Urinary bladder (tissue), 4 donors: Measurements from ENCODE around the gene KRT75. TPM values are rescaled to one million over a fixed set of nuclear protein-coding genes. Genes with fewer than 3 reads are reported as not detected.

Experiments
- DNase-seq: peaks from one replicate; pipeline ENCODE4 v3.0.0-alpha.2; 2015; ENCODE audit errors: extremely low spot score
- H3K27ac ChIP-seq: one replicate; pipeline ENCODE4 v1.5.1; 2013; ENCODE audit warnings: low read depth, mild to moderate bottlenecking, moderate library complexity
- H3K36me3 ChIP-seq: one replicate; pipeline ENCODE4 v1.6.1; 2013; ENCODE audit warnings: mild to moderate bottlenecking, moderate library complexity; ENCODE audit not compliant: insufficient read depth
- H3K4me1 ChIP-seq: one replicate; pipeline ENCODE4 v1.6.1; 2013; ENCODE audit warnings: mild to moderate bottlenecking, moderate library complexity; ENCODE audit not compliant: insufficient read depth
- H3K4me3 ChIP-seq: one replicate; pipeline ENCODE4 v1.5.1; 2013; ENCODE audit warnings: low read depth, low read length
- WGBS: extraction: QIAGEN DNeasy Blood & Tissue Kit; methylation state at CpG from one replicate; pipeline ENCODE4 v1.1.7; 2013; 5-methylcytosine and 5-hydroxymethylcytosine counted together
- polyA plus RNA-seq: library from polyadenylated mRNA; stranded (reverse); fragments of 200-250 nt; gene quantifications from one replicate; pipeline ENCODE4 v1.2.3, GENCODE V29; 2013
- total RNA-seq: library from RNA; depleted of rRNA; stranded (reverse); fragments of >200 nt; gene quantifications from one replicate; pipeline ENCODE4 v1.2.3, GENCODE V29; 2014
- donor health status: healthy with polysubstance abuse.
- donor health status: healthy.

KRT75 gene
- total and polyA plus RNA-seq, 2 donors = not detected

DNA sequence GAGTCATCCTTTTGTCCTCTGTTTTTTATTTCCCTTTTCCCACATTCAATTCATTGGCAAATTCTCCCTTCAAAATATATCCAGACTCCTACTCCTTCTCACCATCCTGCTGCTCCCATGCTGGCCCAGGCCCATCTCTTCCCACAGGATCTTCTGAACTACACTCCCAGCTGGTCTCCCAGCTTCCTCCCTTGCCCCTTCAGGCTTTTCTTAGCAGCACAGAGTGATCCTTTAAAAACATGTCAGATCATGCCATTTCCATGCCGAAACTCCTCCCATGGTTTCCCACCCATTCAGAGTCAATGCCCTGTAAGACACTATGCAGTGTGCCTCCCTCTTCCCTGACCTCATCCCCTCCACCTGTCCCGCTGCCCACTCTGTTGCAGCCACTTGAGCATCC is 46.3 kb downstream of the KRT75 start:
- H3K27ac ChIP-seq = no peak overlapping the region
- H3K36me3 ChIP-seq = no peaks in the 10 kb centered on the region
- DNase-seq = no peak
- H3K4me1 ChIP-seq = no peaks in the 10 kb centered on the region
- 90% methylated on average over 2 of the region's 2 CpGs for WGBS
- H3K4me3 ChIP-seq = no peak overlapping the region

- Histone ChIP-seq H3K36me3 (no peaks in the 10 kb centered on the region), H3K27ac (no peak within 1 kb of the TSS), H3K4me3 (no peak within 1 kb of the TSS), H3K4me1 (no peaks in the 10 kb centered on the region)
- no peak for DNase-seq
- 97% methylated on average over 11 of the region's 11 CpGs for WGBS
These were observed 48.9 kb downstream of the KRT75 start, which contains the start of gene KRT84 for GRCh38 chr12:52385226-52385702. Gene KRT84 (minus strand): TSS chr12:52385652. CDS start chr12:52385585, 67 bp downstream.

GRCh38 chr12:52383331-52383730 is 50.8 kb downstream of the KRT75 start:
- 94% methylated on average over 3 of the region's 3 CpGs for WGBS
- no peak for DNase-seq
- Histone ChIP-seq H3K4me1 (no peaks in the 10 kb centered on the region), H3K36me3 (no peaks in the 10 kb centered on the region), H3K4me3 (no peak overlapping the region), H3K27ac (no peak overlapping the region)

DNA sequence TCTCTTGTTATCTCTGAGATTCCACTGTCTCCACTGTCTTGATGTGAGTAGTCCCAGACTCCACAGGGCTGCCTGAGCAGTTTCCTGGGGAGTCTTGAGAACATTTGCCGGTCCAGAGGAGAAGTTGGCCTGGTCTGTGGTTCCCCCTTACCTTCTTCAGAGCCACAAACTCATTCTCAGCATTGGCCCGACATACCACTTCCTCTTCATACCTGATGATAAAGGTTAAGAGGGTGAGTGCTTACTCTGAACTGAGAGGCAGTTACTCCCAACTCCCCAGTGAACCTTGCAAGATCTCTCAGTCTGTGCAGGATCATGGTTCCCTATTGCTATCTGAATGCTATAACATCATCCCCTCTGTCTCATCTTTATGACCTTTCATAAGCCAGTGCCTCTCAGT is 51.3 kb downstream of the KRT75 start:
- no peak overlapping the region for H3K27ac ChIP-seq
- no peaks in the 10 kb centered on the region for H3K36me3 ChIP-seq
- no peak for DNase-seq
- WGBS = 80% methylated on average over 2 of the region's 2 CpGs
- H3K4me3 ChIP-seq = no peak overlapping the region
- H3K4me1 ChIP-seq = no peaks in the 10 kb centered on the region

GRCh38 chr12:52381206-52381605 is 53.0 kb downstream of the KRT75 start:
- 89% methylated on average over 8 of the region's 8 CpGs for WGBS
- H3K36me3 ChIP-seq = no peaks in the 10 kb centered on the region
- DNase-seq = no peak
- no peak overlapping the region for H3K4me3 ChIP-seq
- H3K4me1 ChIP-seq = no peaks in the 10 kb centered on the region
- H3K27ac ChIP-seq = no peak overlapping the region

DNA sequence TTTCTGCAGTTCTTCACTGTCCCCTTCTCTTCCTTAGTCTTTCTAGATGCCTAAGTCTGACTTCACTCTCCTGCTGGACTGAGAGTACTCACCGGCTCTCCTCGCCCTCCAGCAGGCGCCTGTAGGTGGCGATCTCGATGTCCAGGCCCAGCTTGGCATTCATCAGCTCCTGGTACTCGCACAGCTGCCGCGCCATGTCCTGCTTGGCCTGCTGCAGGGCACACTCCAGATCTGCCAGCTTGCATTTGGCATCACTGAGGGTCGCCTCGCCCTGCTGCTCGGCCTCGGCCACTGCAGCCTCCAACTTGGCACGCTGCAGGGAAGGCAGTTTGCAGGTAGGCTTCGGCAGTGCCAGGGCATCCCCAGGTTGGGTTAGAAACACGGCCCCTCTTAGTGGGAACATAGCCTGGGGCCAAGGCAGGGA is 53.9 kb downstream of the KRT75 start:
- Histone ChIP-seq H3K27ac (no peak overlapping the region), H3K4me3 (no peak overlapping the region), H3K4me1 (no peaks in the 10 kb centered on the region), H3K36me3 (no peaks in the 10 kb centered on the region)
- DNase-seq = no peak
- 65% methylated on average over 15 of the region's 15 CpGs for WGBS

DNA sequence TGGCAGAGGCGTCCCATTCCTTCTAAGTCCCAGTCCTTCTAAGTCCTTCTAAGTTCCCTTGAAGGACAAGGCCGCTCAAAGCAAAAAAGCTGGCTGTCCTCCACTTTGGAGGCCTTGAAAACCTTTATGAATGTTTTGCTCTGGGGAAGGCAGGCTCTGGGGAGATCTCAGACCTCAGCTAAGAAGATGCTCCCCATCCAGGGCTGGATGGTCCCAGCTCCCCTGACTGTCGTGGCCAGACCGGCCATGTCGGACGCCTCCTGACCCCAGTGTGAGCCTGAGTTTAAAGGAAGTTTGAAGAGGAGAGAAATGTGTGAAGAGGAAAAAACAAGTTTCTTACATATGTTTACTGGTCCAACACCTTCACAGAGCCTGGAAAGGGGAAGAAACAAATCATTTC is 54.6 kb downstream of the KRT75 start:
- H3K4me3 ChIP-seq = no peak overlapping the region
- 83% methylated on average over 6 of the region's 6 CpGs for WGBS
- no peaks in the 10 kb centered on the region for H3K36me3 ChIP-seq
- DNase-seq = no peak
- H3K4me1 ChIP-seq = no peaks in the 10 kb centered on the region
- H3K27ac ChIP-seq = no peak overlapping the region

DNA sequence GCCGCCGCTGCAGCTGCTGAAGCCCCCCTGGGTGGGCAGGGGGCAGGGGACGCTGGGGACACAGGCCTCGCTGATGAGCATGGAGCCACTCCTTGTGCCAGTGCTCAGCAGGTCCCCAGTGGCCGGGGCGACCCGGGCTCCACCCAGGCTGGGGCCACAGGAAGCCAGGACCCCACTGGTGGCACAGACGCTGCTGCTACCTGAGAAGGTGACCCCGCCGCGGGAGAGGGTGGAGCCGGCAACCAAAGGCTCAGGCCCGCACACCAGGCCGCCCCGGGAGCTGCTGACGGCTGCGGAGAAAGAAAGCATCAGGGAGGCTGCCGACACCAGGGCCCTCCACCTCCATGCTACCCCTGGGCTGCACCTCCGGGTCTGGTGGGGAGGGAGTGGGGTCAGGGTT is 56.1 kb downstream of the KRT75 start:
- no peak for DNase-seq
- 85% methylated on average over 19 of the region's 19 CpGs for WGBS
- no peak overlapping the region for H3K27ac ChIP-seq
- no peaks in the 10 kb centered on the region for H3K4me1 ChIP-seq
- H3K36me3 ChIP-seq = no peaks in the 10 kb centered on the region
- H3K4me3 ChIP-seq = no peak overlapping the region

- Histone ChIP-seq H3K36me3 (no peaks in the 10 kb centered on the region), H3K4me1 (no peaks in the 10 kb centered on the region), H3K4me3 (no peak overlapping the region), H3K27ac (no peak overlapping the region)
- WGBS = 90% methylated on average over 8 of the region's 8 CpGs
- no peak for DNase-seq
These were observed 56.9 kb downstream of the KRT75 start for GRCh38 chr12:52377266-52377665.

Other genes with a start within 250 kb of the KRT75 start
- 1.7 TPM for gene KRT80, start 242.4 kb downstream of the KRT75 start, total RNA-seq
- 3.0 TPM for gene KRT80, start 242.4 kb downstream of the KRT75 start, polyA plus RNA-seq
- gene KRT7, start 201.1 kb downstream of the KRT75 start, total RNA-seq = 147 TPM
- gene KRT7, start 201.1 kb downstream of the KRT75 start, polyA plus RNA-seq = 158 TPM
- gene KRT86, start 159.7 kb downstream of the KRT75 start, total RNA-seq = not detected
- gene KRT86, start 159.7 kb downstream of the KRT75 start, polyA plus RNA-seq = 0.15 TPM
- not detected for gene KRT81, start 142.8 kb downstream of the KRT75 start, total RNA-seq
- not detected for gene KRT81, start 142.8 kb downstream of the KRT75 start, polyA plus RNA-seq
- not detected for gene KRT83, start 113.0 kb downstream of the KRT75 start, total RNA-seq
- not detected for gene KRT83, start 113.0 kb downstream of the KRT75 start, polyA plus RNA-seq
- gene KRT85, start 66.9 kb downstream of the KRT75 start, total RNA-seq = not detected
- gene KRT85, start 66.9 kb downstream of the KRT75 start, polyA plus RNA-seq = not detected
- not detected for gene KRT84, start 48.7 kb downstream of the KRT75 start, total RNA-seq
- not detected for gene KRT84, start 48.7 kb downstream of the KRT75 start, polyA plus RNA-seq
- gene KRT82, start 28.0 kb downstream of the KRT75 start, total RNA-seq = not detected
- gene KRT82, start 28.0 kb downstream of the KRT75 start, polyA plus RNA-seq = 0.06 TPM
- gene KRT6B, start 17.8 kb upstream of the KRT75 start, total RNA-seq = not detected
- not detected for gene KRT6B, start 17.8 kb upstream of the KRT75 start, polyA plus RNA-seq
- not detected for gene KRT6C, start 39.4 kb upstream of the KRT75 start, total RNA-seq
- not detected for gene KRT6C, start 39.4 kb upstream of the KRT75 start, polyA plus RNA-seq
- gene KRT6A, start 58.9 kb upstream of the KRT75 start, total RNA-seq = not detected
- 0.11 TPM for gene KRT6A, start 58.9 kb upstream of the KRT75 start, polyA plus RNA-seq
- 55.4 TPM for gene KRT5, start 86.0 kb upstream of the KRT75 start, total RNA-seq
- gene KRT5, start 86.0 kb upstream of the KRT75 start, polyA plus RNA-seq = 31.2 TPM
- not detected for gene KRT71, start 118.8 kb upstream of the KRT75 start, total RNA-seq
- not detected for gene KRT71, start 118.8 kb upstream of the KRT75 start, polyA plus RNA-seq
- gene KRT74, start 139.5 kb upstream of the KRT75 start, total RNA-seq = not detected
- gene KRT74, start 139.5 kb upstream of the KRT75 start, polyA plus RNA-seq = not detected
- gene KRT72, start 167.1 kb upstream of the KRT75 start, total RNA-seq = not detected
- gene KRT72, start 167.1 kb upstream of the KRT75 start, polyA plus RNA-seq = not detected
- gene KRT73, start 184.2 kb upstream of the KRT75 start, total RNA-seq = 0.11 TPM
- not detected for gene KRT73, start 184.2 kb upstream of the KRT75 start, polyA plus RNA-seq
- gene KRT2, start 217.8 kb upstream of the KRT75 start, total RNA-seq = not detected
- gene KRT2, start 217.8 kb upstream of the KRT75 start, polyA plus RNA-seq = not detected
- 0.42 TPM for gene KRT1, start 246.0 kb upstream of the KRT75 start, total RNA-seq
- gene KRT1, start 246.0 kb upstream of the KRT75 start, polyA plus RNA-seq = not detected